ENCODE data around the gene XCL1. TPM values are rescaled to one million over a fixed set of nuclear protein-coding genes. Genes with fewer than 3 reads are reported as not detected.

The XCL1 gene
- total RNA-seq, 4 donors from 2014 or later: 0.66 TPM; not detected in 3

GRCh38 chr1:168581817-168582572 lies 5.6 kb downstream of the XCL1 start:
- TF ChIP-seq EP300 (IDR thresholded peaks at IDR 0.05) (no peak), CTCF (IDR thresholded peaks at IDR 0.05) (no peak), POLR2A (IDR thresholded peaks at IDR 0.05) (no peak)
- no peaks in the 10 kb centered on the region for H3K9me3 ChIP-seq
- peaks cover 0 to 6% (median 0%) of the 10 kb centered on the region in 4 donors for H3K4me1 ChIP-seq
- H3K27me3 ChIP-seq: no peaks in the 10 kb centered on the region
- H3K4me3 ChIP-seq: no peak overlapping the region
- WGBS, 2 donors: 71 to 78% methylated on average over 4 of the region's 4 CpGs
- DNase-seq (ENCODE audit: low spot score in 2 of 2): no peak
- H3K27ac ChIP-seq: no peak overlapping the region
- no peaks in the 10 kb centered on the region for H3K36me3 ChIP-seq

GRCh38 chr1:168582688-168583336 lies 6.4 kb downstream of the XCL1 start:
- WGBS, 2 donors: 44 to 50% methylated on average over 6 of the region's 6 CpGs
- no peaks in the 10 kb centered on the region for H3K36me3 ChIP-seq
- H3K27me3 ChIP-seq: no peaks in the 10 kb centered on the region
- H3K9me3 ChIP-seq: no peaks in the 10 kb centered on the region
- peak in 1 of 2 donors; percentile 27 for TF ChIP-seq EP300 (IDR thresholded peaks at IDR 0.05)
- no peak for TF ChIP-seq POLR2A (IDR thresholded peaks at IDR 0.05)
- H3K4me3 ChIP-seq: no peak overlapping the region
- DNase-seq (ENCODE audit: low spot score in 2 of 2): no peak
- no peak overlapping the region for H3K27ac ChIP-seq
- H3K4me1 ChIP-seq: peaks cover 0 to 6% (median 0%) of the 10 kb centered on the region in 4 donors

GRCh38 chr1:168583571-168583970 lies 7.2 kb downstream of the XCL1 start:
- Histone ChIP-seq H3K4me1 (peaks cover 0 to 6% (median 0%) of the 10 kb centered on the region in 4 donors), H3K9me3 (no peaks in the 10 kb centered on the region), H3K4me3 (no peak overlapping the region), H3K36me3 (no peaks in the 10 kb centered on the region), H3K27ac (no peak overlapping the region), H3K27me3 (no peaks in the 10 kb centered on the region)
- DNase-seq (ENCODE audit: low spot score in 2 of 2): no peak
- no peak for TF ChIP-seq EP300 (IDR thresholded peaks at IDR 0.05)
- no peak for TF ChIP-seq POLR2A (IDR thresholded peaks at IDR 0.05)
- no peak for TF ChIP-seq CTCF (IDR thresholded peaks at IDR 0.05)
- WGBS, 2 donors: 74 to 84% methylated on average over 6 of the region's 6 CpGs

GRCh38 chr1:168585191-168585590 lies 8.8 kb downstream of the XCL1 start:
- H3K27me3 ChIP-seq: no peaks in the 10 kb centered on the region
- no peaks in the 10 kb centered on the region for H3K9me3 ChIP-seq
- no peak for TF ChIP-seq EP300 (IDR thresholded peaks at IDR 0.05)
- TF ChIP-seq POLR2A (IDR thresholded peaks at IDR 0.05): no peak
- no peak for TF ChIP-seq CTCF (IDR thresholded peaks at IDR 0.05)
- no peaks in the 10 kb centered on the region for H3K36me3 ChIP-seq
- no peak for DNase-seq (ENCODE audit: low spot score in 2 of 2)
- no peak overlapping the region for H3K27ac ChIP-seq
- 58 to 71% methylated on average over 3 of the region's 3 CpGs for WGBS, 2 donors
- H3K4me3 ChIP-seq: no peak overlapping the region
- H3K4me1 ChIP-seq: peaks cover 0 to 6% (median 0%) of the 10 kb centered on the region in 4 donors

- H3K4me3 ChIP-seq: no peak overlapping the region
- peaks cover 0 to 6% (median 0%) of the 10 kb centered on the region in 4 donors for H3K4me1 ChIP-seq
- TF ChIP-seq CTCF (IDR thresholded peaks at IDR 0.05) (no peak), POLR2A (IDR thresholded peaks at IDR 0.05) (no peak), EP300 (IDR thresholded peaks at IDR 0.05) (no peak)
- no peaks in the 10 kb centered on the region for H3K27me3 ChIP-seq
- no peaks in the 10 kb centered on the region for H3K36me3 ChIP-seq
- WGBS, 2 donors: 95 to 100% methylated on average over 1 of the region's 1 CpG
- no peaks in the 10 kb centered on the region for H3K9me3 ChIP-seq
- no peak overlapping the region for H3K27ac ChIP-seq
- no peak for DNase-seq (ENCODE audit: low spot score in 2 of 2)
Observed at GRCh38 chr1:168585937-168586336, 9.5 kb downstream of the XCL1 start.
